ENCODE data around the gene ARMH4. TPM values are rescaled to one million over a fixed set of nuclear protein-coding genes. Genes with fewer than 3 reads are reported as not detected.

Gene ARMH4
- total RNA-seq, 1 experiment from 2014 or later, result 0.07 TPM

DNA sequence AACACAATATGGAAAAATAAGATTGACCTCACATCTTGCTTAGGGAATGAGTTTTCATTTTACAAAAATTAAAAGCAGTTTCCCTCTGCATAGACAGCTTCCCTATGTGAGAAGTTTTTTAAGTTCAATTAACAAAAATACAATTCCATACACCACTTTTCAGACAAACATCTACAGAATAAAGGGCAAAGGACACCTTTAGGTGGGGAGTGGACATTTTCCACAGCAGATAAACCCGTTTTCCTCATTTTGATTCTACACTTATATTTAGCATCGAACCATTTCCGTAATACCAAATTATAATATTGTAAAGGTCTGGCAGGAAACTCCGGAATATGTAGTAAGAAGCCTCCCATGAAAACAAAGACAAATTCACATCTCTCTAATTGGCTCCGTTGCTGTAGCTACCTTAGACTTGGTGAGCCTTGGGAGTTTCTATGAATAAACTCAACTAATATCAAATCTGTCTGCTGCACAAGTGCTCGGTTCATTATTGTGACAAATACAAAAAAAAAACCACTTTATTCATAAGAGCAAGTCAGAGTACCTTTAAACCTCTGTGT lies 1.7 kb downstream of the ARMH4 start:
- Histone ChIP-seq H3K9me3 (no peaks in the 10 kb centered on the region), H3K27me3 (replicated peaks; ENCODE audit: control insufficient read depth, insufficient read depth, low read length) (peaks cover 3% of the 10 kb centered on the region), H3K4me3 (ENCODE audit: low read depth, low read length) (no peak overlapping the region), H3K4me1 (peaks cover 6% of the 10 kb centered on the region; the same call in 1 of the 2 replicates), H3K36me3 (ENCODE audit: control insufficient read depth, insufficient read depth, low read length) (no peaks in the 10 kb centered on the region)
- TF ChIP-seq, protein P1, sequence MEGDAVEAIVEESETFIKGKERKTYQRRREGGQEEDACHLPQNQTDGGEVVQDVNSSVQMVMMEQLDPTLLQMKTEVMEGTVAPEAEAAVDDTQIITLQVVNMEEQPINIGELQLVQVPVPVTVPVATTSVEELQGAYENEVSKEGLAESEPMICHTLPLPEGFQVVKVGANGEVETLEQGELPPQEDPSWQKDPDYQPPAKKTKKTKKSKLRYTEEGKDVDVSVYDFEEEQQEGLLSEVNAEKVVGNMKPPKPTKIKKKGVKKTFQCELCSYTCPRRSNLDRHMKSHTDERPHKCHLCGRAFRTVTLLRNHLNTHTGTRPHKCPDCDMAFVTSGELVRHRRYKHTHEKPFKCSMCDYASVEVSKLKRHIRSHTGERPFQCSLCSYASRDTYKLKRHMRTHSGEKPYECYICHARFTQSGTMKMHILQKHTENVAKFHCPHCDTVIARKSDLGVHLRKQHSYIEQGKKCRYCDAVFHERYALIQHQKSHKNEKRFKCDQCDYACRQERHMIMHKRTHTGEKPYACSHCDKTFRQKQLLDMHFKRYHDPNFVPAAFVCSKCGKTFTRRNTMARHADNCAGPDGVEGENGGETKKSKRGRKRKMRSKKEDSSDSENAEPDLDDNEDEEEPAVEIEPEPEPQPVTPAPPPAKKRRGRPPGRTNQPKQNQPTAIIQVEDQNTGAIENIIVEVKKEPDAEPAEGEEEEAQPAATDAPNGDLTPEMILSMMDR (IDR thresholded peaks at IDR 0.05; ENCODE audit: insufficient read depth in 1 of 2, low read depth in 1 of 2, low read length in 1 of 2, severe bottlenecking in 1 of 2, unreplicated experiment in 1 of 2), result no peak
- Mint-ChIP-seq H3K4me3 (ENCODE audit: unreplicated experiment) (no peak overlapping the region), H3K36me3 (ENCODE audit: insufficient read depth, unreplicated experiment) (no peaks in the 10 kb centered on the region), H3K27me3 (ENCODE audit: insufficient read depth, unreplicated experiment) (peaks cover 28% of the 10 kb centered on the region), H3K27ac (ENCODE audit: unreplicated experiment) (no peak overlapping the region), H3K9me3 (ENCODE audit: unreplicated experiment) (no peaks in the 10 kb centered on the region), H3K4me1 (ENCODE audit: low read depth, unreplicated experiment) (no peaks in the 10 kb centered on the region)
- CTCF ChIA-PET, result interaction anchor here (0.6 kb wide), 1 partner anchor 13 kb away, joined by 10 read pairs; no protein-coding TSS in a partner anchor
- POLR2A ChIA-PET, result no interaction called here
- intact Hi-C loops (cut with micrococcal nuclease; ENCODE audit: unreplicated experiment), result loop anchor here (5.0 kb wide), 1 partner anchor 38 kb away; no protein-coding TSS in a partner anchor
- no TSS peak for BruUV-seq (replicated peaks)
- DNase-seq, result no peak

DNA sequence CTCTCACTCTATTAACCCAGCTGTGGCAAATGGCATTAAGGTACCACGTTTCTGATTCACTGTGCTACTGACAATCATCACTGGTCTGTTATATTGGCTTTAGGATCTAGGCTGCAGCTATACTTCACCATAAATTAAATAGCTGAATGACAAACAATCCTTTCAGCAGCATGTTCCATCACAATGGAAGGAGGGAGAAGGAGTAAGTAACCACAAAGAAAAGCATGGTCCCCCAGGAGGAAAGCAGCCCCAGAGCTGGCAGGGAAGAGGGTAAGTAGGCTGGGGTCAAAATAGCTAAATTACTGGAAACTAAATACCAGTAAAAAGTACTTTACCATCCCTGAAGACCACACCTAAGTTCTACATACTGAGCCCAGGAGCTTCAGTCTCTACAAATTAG lies 2.8 kb downstream of the ARMH4 start:
- H3K4me3 Mint-ChIP-seq (ENCODE audit: unreplicated experiment), result no peak overlapping the region
- H3K4me1 ChIP-seq, result peaks cover 6% of the 10 kb centered on the region; the same call in 1 of the 2 replicates
- H3K27me3 Mint-ChIP-seq (ENCODE audit: insufficient read depth, unreplicated experiment), result peaks cover 28% of the 10 kb centered on the region
- H3K4me3 ChIP-seq (ENCODE audit: low read depth, low read length), result no peak overlapping the region
- DNase-seq, result no peak
- peaks cover 3% of the 10 kb centered on the region for H3K27me3 ChIP-seq (replicated peaks; ENCODE audit: control insufficient read depth, insufficient read depth, low read length)
- TF ChIP-seq, protein P1 (IDR thresholded peaks at IDR 0.05; ENCODE audit: insufficient read depth in 1 of 2, low read depth in 1 of 2, low read length in 1 of 2, severe bottlenecking in 1 of 2, unreplicated experiment in 1 of 2), result no peak
- no TSS peak for BruUV-seq (replicated peaks)
- ChIA-PET POLR2A (no interaction called here), CTCF (no interaction called here)
- intact Hi-C loops (cut with micrococcal nuclease; ENCODE audit: unreplicated experiment), result no loop called here
- H3K36me3 Mint-ChIP-seq (ENCODE audit: insufficient read depth, unreplicated experiment), result no peaks in the 10 kb centered on the region
- no peaks in the 10 kb centered on the region for H3K36me3 ChIP-seq (ENCODE audit: control insufficient read depth, insufficient read depth, low read length)
- no peak overlapping the region for H3K27ac Mint-ChIP-seq (ENCODE audit: unreplicated experiment)
- no peaks in the 10 kb centered on the region for H3K9me3 ChIP-seq
- no peaks in the 10 kb centered on the region for H3K9me3 Mint-ChIP-seq (ENCODE audit: unreplicated experiment)
- H3K4me1 Mint-ChIP-seq (ENCODE audit: low read depth, unreplicated experiment), result no peaks in the 10 kb centered on the region

DNA sequence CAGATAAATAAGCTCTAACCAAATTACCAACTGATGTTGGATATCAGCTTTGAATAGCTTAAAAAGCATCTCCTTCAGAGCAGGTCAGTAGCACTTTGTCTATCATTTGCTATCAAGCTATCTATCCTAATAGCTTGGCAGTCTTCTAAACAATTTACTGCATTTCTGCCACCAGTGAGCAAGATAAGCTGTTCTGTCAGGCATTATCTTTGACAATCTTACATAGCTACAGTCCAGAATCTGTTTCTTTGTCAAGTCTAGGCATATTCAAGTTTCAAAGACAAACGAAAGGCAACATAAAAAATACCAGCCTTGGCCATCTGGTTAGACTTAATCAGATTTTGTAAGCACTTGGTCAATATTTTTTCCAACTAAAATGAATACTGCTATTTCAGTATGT lies 5.6 kb downstream of the ARMH4 start:
- H3K36me3 ChIP-seq (ENCODE audit: control insufficient read depth, insufficient read depth, low read length), result no peaks in the 10 kb centered on the region
- no peaks in the 10 kb centered on the region for H3K36me3 Mint-ChIP-seq (ENCODE audit: insufficient read depth, unreplicated experiment)
- H3K4me3 ChIP-seq (ENCODE audit: low read depth, low read length), result no peak overlapping the region
- intact Hi-C loops (cut with micrococcal nuclease; ENCODE audit: unreplicated experiment), result no loop called here
- H3K9me3 Mint-ChIP-seq (ENCODE audit: unreplicated experiment), result no peaks in the 10 kb centered on the region
- no peak overlapping the region for H3K4me3 Mint-ChIP-seq (ENCODE audit: unreplicated experiment)
- no peaks in the 10 kb centered on the region for H3K4me1 Mint-ChIP-seq (ENCODE audit: low read depth, unreplicated experiment)
- ChIA-PET CTCF (no interaction called here), POLR2A (no interaction called here)
- no peak for DNase-seq
- BruUV-seq (replicated peaks), result no TSS peak
- no peaks in the 10 kb centered on the region for H3K9me3 ChIP-seq
- no peak overlapping the region for H3K27ac Mint-ChIP-seq (ENCODE audit: unreplicated experiment)
- peaks cover 3% of the 10 kb centered on the region for H3K27me3 ChIP-seq (replicated peaks; ENCODE audit: control insufficient read depth, insufficient read depth, low read length)
- H3K27me3 Mint-ChIP-seq (ENCODE audit: insufficient read depth, unreplicated experiment), result peaks cover 33% of the 10 kb centered on the region
- H3K4me1 ChIP-seq, result peaks cover 2% of the 10 kb centered on the region; the same call in 1 of the 2 replicates
- TF ChIP-seq, protein P1 (IDR thresholded peaks at IDR 0.05; ENCODE audit: insufficient read depth in 1 of 2, low read depth in 1 of 2, low read length in 1 of 2, severe bottlenecking in 1 of 2, unreplicated experiment in 1 of 2), result no peak

Data from Caco-2 (cell line).